Left lung (tissue), 10 donors: Measurements from ENCODE around the gene SLC23A2. TPM values are rescaled to one million over a fixed set of nuclear protein-coding genes. Genes with fewer than 3 reads are reported as not detected.

Experiments
- ATAC-seq: fragments of 200-7000 bp; cut with Tn5 transposase; one replicate; pipeline ENCODE4 v1.9.1; 2020; ENCODE audit warnings: moderate library complexity
- DNase-seq, 4 donors: peaks; one replicate each; pipeline ENCODE4 v3.0.0-alpha.2; 2013 to 2020
- H3K27ac ChIP-seq, 2 donors: fragments of 200-600 bp; sonication (generic) in 1 of 2; one replicate each; pipeline versions ENCODE4 v1.5.0 to v1.8.0; 2020 to 2021
- H3K27me3 ChIP-seq, 2 donors: fragments of 200-600 bp; sonication (generic) in 1 of 2; one replicate each; pipeline versions ENCODE4 v1.5.0 to v1.8.0; 2020 to 2021
- H3K36me3 ChIP-seq, 2 donors: fragments of 200-600 bp; sonication (generic) in 1 of 2; one replicate each; pipeline versions ENCODE4 v1.5.0 to v1.8.0; 2020 to 2021
- H3K4me1 ChIP-seq, 2 donors: fragments of 200-600 bp; one replicate each; pipeline ENCODE4 v1.8.0; 2021
- H3K4me3 ChIP-seq, 2 donors: fragments of 200-600 bp; sonication (generic) in 1 of 2; one replicate each; pipeline versions ENCODE4 v1.5.0 to v1.8.0; 2020 to 2021; ENCODE audit warnings: mild to moderate bottlenecking in 1 of 2
- H3K9me3 ChIP-seq, 2 donors: fragments of 200-600 bp; sonication (generic) in 1 of 2; one replicate each; pipeline versions ENCODE4 v1.5.0 to v1.8.0; 2020 to 2021
- intact Hi-C, 2 donors: fragments of 100-400 bp; cut with DNase I; formaldehyde crosslinking; loops; one replicate each; pipeline versions ENCODE4 v1.11.2 to v1.14.2; 2022
- polyA plus RNA-seq, 6 donors: library from polyadenylated mRNA; unstranded; fragments of 120-200 nt; gene quantifications; one replicate each; pipeline ENCODE4 v1.2.1, GENCODE V29; 2013; ENCODE audit not compliant: insufficient read length in 6 of 6
- total RNA-seq, 2 donors: library from RNA; stranded (reverse); fragmentation: NEBNext Ultra II Directional; extraction: Animal tissue kit (Norgen Biotek cat#: 25700); gene quantifications; one replicate each; pipeline ENCODE4 v1.2.1, GENCODE V29; 2021
- TF ChIP-seq, protein P1 (sequence below), 2 donors: fragments of 200-600 bp; sonication (generic) in 1 of 2; IDR thresholded peaks; one replicate each; pipeline versions ENCODE4 v1.5.0 to v1.8.0; 2021; ENCODE audit warnings: antibody characterized with exemption in 2 of 2
- donor health status: DM: no; HTN: yes; CAD: no.
- donor health status: DM: no; HTN: no; CAD: no.

The SLC23A2 gene
- total and polyA plus RNA-seq, 8 donors: 15.8 to 27.1 (median 25.9) TPM

DNA sequence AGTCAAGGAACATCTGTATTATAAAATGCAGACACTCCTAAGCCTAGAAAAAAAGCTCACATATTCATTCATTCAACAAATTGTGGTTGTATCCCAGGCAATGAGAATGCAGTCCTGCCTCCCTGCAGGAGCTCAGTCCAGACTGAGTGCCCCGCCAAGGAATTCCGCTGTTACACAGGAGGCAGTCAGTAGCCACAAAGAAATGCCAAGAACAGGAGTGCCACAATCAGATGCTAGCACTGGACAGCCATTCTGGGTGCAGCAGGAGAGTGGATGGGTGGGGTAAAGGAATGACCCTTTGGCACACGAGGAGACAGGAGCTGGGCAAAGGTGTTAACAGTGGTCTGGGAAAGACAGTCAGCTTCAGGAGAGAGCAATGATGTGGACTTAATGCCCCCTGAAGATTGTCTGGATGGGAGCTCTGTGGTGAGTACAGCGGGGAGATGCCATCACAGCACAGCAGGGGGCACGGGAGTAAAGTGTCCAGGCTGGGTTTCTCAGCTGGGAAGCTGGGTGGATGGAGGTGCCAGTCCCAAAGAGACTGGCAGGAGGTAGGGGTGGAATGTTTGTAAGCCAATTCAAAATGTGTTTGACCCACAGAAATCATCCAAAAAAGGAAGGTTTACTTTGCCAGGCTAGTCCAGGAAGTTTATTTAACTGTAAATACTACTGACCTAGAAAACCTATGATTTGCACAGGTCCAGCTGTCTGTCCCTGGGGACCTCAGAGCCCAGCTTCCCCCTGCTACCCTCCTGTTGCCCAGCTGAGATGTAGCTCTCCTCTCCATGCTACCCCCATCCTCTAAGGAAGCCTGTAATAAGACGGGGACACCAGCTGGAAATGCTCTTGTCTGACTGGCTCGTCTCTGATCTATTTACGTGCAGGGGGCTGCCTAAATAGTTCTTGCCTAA is 84.1 kb downstream of the SLC23A2 start:
- H3K4me1 ChIP-seq: peaks cover 0 to 4% of the 10 kb centered on the region in 2 donors
- no peak overlapping the region for H3K4me3 ChIP-seq
- no peaks in the 10 kb centered on the region for H3K9me3 ChIP-seq
- ATAC-seq (peak; percentile 91), DNase-seq (no peak)
- H3K27ac ChIP-seq: no peak overlapping the region
- peaks cover 0 to 4% of the 10 kb centered on the region in 2 donors for H3K36me3 ChIP-seq
- H3K27me3 ChIP-seq: no peaks in the 10 kb centered on the region
- TF ChIP-seq, protein P1, sequence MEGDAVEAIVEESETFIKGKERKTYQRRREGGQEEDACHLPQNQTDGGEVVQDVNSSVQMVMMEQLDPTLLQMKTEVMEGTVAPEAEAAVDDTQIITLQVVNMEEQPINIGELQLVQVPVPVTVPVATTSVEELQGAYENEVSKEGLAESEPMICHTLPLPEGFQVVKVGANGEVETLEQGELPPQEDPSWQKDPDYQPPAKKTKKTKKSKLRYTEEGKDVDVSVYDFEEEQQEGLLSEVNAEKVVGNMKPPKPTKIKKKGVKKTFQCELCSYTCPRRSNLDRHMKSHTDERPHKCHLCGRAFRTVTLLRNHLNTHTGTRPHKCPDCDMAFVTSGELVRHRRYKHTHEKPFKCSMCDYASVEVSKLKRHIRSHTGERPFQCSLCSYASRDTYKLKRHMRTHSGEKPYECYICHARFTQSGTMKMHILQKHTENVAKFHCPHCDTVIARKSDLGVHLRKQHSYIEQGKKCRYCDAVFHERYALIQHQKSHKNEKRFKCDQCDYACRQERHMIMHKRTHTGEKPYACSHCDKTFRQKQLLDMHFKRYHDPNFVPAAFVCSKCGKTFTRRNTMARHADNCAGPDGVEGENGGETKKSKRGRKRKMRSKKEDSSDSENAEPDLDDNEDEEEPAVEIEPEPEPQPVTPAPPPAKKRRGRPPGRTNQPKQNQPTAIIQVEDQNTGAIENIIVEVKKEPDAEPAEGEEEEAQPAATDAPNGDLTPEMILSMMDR (IDR thresholded peaks at IDR 0.05): no peak
- intact Hi-C loops: no loop called here

DNA sequence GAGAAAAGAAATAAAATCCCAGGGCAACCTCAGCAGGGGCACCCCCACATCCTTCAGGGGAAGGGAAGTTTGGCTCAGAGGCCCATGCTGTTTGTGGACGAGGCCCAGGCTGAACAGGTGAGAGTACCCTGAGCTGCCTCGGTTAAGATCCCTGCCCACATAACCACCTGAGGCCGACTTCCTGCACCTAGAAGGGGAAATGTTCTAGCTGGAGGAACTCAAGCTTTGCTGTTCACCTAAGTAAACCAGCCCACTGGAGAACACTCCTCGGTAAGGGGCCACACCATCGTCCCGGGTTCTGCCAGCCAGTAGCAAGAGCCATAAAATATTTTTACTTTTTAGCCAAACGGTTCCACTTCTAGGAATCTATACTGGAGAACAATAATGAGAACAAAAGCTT is 88.2 kb downstream of the SLC23A2 start:
- DNase-seq: no peak
- no peak overlapping the region for H3K4me3 ChIP-seq
- TF ChIP-seq, protein P1 (IDR thresholded peaks at IDR 0.05): no peak
- H3K27me3 ChIP-seq: no peaks in the 10 kb centered on the region
- H3K9me3 ChIP-seq: no peaks in the 10 kb centered on the region
- no peak for ATAC-seq
- H3K4me1 ChIP-seq: no peaks in the 10 kb centered on the region
- H3K27ac ChIP-seq: no peak overlapping the region
- peaks cover 0 to 8% of the 10 kb centered on the region in 2 donors for H3K36me3 ChIP-seq
- intact Hi-C loops: no loop called here

DNA sequence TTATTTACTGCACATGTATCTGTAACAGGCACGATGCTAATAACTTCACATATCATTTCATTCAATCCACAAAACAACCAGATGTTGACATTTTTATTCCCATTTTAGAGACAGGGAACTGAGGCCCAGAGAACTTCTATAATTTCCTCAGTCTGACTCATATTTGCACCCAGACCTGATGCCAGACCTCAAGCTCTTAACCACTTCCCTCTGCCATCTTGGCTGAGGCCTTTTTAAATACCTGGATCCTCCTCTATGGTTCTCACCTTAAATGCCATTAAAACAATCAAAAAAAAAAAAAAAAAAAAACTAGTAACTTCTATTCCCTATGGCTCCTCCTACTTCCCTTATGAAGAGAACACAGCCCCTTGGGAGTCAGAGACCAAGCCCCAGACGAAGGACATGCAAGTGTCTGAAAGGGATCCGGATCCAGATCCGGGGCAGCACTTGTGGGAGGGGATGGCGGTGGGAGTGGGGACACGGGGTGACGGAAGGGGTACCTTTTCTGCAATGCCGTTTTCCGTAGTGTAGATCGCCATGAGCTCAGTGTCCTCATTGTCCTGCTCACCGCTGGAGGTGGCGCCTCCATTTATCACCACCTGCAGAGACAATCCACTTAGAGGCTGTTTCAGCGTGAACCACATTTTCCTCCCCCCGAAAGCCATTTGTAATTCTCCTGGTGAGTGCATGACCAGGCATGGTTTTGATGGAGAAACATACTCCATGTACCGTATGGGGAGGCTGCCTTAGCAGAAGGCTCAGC is 88.7 kb downstream of the SLC23A2 start:
- intact Hi-C loops: no loop called here
- no peaks in the 10 kb centered on the region for H3K9me3 ChIP-seq
- no peaks in the 10 kb centered on the region for H3K27me3 ChIP-seq
- no peak overlapping the region for H3K27ac ChIP-seq
- ATAC-seq (no peak), DNase-seq (no peak)
- no peak overlapping the region for H3K4me3 ChIP-seq
- no peaks in the 10 kb centered on the region for H3K4me1 ChIP-seq
- TF ChIP-seq, protein P1 (IDR thresholded peaks at IDR 0.05): no peak
- peaks cover 0 to 8% of the 10 kb centered on the region in 2 donors for H3K36me3 ChIP-seq

DNA sequence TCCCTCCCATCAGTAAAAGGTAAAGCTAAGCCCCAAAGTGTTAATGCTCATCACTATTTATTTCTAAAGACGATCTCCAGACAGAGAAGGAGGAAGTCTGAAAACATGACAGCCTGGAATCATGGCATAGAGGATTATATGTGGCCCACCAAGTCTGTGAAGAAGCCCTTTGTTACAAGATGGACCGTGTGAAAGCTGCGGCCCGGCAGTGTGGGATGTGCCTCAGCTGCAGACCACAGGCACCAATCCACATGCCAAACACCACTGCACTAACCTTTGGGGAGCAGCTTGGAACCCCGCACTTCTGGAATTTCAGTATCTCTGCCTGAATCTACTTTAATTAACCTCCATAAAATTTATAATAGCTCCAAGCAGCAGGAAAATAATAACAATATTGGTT is 90.4 kb downstream of the SLC23A2 start:
- ATAC-seq: no peak
- H3K27me3 ChIP-seq: no peaks in the 10 kb centered on the region
- TF ChIP-seq, protein P1 (IDR thresholded peaks at IDR 0.05): no peak
- no peak overlapping the region for H3K27ac ChIP-seq
- H3K4me3 ChIP-seq: no peak overlapping the region
- DNase-seq: no peak
- H3K36me3 ChIP-seq: peaks cover 0 to 8% of the 10 kb centered on the region in 2 donors
- no peaks in the 10 kb centered on the region for H3K9me3 ChIP-seq
- intact Hi-C loops: no loop called here
- no peaks in the 10 kb centered on the region for H3K4me1 ChIP-seq

DNA sequence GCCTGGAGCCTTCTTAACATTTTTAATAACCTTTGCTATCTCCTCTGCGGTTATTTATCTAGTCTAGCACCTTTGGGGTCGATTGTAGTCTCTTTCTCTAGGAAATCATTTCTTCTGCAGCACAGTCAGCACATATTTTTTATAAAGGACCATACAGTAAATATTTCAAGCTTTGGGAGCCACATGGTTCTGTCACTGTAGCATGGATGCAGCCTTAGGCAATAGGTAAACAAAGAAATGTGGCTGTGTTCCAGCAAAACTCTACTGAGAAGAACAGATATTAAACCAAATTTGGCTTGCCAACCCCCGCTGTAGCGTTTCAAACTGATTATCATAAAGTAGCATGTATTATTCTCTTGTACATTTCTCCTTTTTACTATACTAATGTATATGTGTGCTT is 95.7 kb downstream of the SLC23A2 start:
- H3K9me3 ChIP-seq: no peaks in the 10 kb centered on the region
- ATAC-seq (no peak), DNase-seq (peak in 1 of 4 donors; percentile 14)
- peaks cover 0 to 24% of the 10 kb centered on the region in 2 donors for H3K36me3 ChIP-seq
- TF ChIP-seq, protein P1 (IDR thresholded peaks at IDR 0.05): no peak
- H3K4me1 ChIP-seq: no peaks in the 10 kb centered on the region
- intact Hi-C loops: no loop called here
- H3K27ac ChIP-seq: no peak overlapping the region
- no peak overlapping the region for H3K4me3 ChIP-seq
- no peaks in the 10 kb centered on the region for H3K27me3 ChIP-seq
